Activated T-cell treated with anti-CD3 and anti-CD28 coated beads for 4 hours (primary cell): ENCODE measurements around the gene GUF1.
"Not testable (repeated sequence)": the region's sequence is repeated elsewhere in the genome, so short reads cannot be mapped to it uniquely, and the experiment has no call there.

Experiments used
- DNase-seq: peaks from one replicate; pipeline ENCODE4 v3.0.0-alpha.2; 2020

The GUF1 gene

DNA sequence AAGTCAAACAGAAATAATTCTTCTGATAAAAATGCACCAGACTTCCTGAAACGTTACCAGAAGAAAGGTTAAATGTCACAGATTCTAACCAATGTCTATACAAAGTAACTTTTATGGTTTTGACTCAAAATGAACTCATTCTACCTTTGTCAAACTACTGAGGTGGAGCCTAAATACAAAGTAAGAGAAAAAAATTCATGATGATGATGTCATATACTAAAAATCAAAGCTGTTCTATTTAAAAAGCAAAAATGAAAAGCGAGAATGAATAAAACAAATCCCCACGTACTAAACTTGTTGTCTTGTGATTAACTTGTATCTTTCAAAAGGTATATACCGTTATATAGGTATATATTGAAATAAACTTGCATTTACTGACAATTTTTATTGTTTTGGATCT, 26.5 kb downstream of the GUF1 start:
- DNase-seq, result no peak

DNA sequence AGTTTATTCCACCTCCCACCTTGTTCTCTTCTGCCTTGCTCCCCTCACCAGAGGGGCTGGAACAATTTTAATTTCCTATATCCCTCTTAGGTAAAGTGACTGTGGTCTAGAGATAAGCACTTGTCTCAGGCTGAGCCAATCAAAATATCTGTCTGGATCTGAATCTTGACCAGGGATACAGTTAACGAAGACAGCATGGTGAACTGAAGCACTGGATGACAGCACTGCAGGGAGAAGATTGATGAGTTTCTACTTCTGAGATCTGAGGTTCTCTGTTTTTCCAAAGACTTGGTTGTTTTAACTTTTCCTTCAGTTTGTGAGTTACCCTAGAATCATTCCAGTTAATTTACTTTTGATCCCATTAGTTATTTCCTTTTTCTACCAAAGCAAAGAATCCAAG, 34.9 kb downstream of the GUF1 start:
- DNase-seq, result no peak

DNA sequence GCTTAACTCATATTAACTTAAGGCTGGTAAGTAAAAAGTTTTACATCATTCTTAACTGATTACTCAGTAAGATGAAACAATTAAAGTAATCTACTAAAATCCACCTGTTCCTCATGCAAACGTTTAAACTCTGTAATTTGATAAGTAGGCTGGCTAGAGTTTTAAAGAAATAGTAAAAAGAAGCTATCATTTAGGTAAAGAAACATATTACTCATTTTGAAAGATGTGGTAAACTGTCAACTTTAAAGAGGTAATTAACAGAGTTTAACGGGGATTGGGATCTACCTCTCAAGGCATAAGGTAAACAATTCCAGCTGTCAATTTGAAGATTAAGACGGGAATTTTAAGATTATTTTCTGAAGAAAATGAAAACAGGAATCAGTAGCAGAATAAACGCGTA, 38.4 kb downstream of the GUF1 start:
- no peak for DNase-seq

DNA sequence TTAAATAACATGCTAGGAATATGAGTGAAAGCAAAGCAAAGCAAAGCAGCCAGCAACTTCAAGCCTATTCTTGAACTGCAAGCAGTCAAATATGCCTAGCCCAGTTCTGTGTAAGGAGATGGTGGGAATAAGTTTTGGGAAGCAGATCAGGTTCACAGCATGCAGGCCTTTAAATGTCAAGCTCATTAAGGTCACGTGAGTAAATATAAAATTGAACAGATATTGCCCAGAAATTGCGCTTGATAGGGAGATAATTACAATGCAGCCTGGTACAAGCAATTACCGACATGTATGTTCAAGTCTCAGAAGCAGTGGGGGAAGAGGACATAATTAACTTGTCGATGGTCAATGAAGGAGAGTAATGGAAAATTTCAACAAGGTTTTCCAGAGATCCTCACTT, 42.2 kb downstream of the GUF1 start:
- no peak for DNase-seq

DNA sequence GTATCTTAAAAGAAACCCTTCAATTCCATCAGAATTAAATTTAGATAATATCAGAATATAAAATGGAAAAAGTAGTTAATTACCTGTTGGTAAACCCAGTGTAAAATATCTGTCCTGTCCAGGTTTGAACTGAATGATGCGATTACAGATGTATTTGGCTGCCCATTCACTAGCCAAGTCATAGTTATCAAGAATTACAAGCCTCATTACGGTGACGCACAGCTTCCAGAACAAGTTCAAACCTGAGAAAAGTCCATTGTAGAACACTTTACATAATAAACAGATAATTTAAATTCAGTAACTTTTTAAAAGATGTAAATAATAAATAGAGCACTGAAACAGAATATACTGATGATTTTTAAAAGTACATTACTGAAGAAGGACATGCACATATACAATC, 43.8 kb downstream of the GUF1 start:
- no peak for DNase-seq

DNA sequence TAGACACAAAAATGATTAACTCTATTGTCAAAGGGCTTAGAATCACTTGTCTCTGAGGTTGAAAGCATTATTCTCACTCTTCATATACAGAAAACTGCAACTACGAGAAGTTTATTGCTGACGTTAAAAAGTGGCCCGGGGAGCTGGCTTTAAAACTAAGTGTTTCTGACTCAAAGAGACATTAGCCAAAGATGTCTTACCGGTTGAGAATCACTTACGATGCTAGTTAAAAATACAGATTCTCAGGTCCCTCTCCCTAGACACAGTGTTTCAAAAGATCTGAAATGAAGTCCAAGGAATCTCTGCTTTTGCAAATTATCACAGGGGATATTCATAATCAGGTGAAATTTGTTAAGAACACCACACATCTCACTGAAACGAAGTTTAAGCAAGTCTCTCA, 46.9 kb downstream of the GUF1 start:
- no peak for DNase-seq

DNA sequence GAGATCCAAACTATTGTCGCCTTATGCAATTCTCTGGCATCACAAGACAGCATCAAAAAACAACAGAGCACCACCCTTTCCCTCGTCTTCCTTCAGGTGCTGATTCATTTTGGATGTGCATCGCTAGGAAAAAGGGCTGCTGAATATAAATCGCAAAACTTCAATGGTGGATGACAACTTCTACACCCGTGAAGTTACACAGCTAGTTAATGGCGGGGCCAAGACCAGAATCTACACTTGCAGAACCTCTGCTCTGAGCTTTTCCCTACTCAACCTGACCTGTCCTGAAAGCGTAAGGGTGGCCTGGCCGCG, 47.5 kb downstream of the GUF1 start:
- no peak for DNase-seq

DNA sequence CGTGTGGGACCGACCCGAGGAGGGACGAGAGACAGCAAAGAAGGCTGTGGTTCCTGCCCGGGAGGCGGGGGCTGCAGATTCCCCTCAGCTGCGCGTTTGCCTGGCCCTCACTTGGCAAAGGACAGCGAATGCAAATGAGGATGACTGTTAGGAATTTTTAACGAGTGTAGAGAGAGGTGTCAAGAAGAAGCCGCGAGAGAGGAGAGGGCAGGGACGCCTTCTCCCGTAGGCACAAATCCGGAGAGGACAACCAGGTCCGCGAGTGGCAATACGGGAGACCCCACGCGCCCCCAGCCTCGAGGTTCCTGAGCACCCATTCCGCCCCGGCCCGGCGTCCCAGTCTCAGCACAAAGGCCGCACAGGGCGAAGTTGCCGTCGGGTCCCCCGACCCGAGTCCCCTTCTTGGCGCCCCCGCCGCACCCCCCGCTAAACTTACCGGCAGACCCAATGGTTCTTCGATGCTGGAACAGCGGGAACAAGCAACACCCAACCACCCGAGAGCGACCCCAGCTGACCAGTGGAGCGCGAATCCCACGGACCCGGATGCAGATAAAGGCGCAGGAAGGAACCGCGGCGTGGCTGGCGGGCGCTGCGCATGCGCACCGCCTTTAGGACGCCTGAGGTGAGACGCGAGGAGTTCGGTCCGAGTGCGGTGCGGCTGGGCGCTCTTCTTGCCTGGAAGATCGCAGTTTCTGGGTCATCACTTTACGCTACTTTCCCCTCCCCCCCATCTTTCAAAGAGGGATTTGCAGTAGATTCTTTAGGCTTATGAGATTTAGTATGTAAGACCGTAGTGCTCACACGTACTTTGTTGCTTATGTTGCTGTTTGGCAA, 48.0 kb downstream of the GUF1 start, which contains the start of gene GNPDA2:
TSS of gene GNPDA2 (minus strand) at position 519 of the 834 bp plus-strand sequence. CDS start 4,349 bp downstream, outside the sequence.
- DNase-seq, result peak; percentile 64

DNA sequence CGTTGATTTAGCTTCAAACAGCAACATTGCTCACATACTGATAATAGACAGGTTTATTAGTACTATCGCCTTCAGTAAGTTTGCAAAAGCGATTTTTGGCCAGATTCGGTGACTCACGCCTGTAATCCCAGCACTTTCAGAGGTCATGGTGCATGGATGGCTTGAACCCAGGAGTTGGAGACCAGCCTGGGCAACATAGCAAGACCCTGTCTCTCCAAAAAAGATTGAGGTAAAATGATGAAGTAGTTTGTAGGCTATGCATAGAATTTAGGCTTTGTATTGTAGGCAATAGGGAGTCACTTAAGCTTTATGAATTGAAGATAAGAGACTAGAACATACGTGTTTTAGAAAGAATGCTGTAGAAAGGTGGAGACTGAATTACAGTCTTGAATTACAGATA, 49.3 kb downstream of the GUF1 start:
- no peak for DNase-seq

DNA sequence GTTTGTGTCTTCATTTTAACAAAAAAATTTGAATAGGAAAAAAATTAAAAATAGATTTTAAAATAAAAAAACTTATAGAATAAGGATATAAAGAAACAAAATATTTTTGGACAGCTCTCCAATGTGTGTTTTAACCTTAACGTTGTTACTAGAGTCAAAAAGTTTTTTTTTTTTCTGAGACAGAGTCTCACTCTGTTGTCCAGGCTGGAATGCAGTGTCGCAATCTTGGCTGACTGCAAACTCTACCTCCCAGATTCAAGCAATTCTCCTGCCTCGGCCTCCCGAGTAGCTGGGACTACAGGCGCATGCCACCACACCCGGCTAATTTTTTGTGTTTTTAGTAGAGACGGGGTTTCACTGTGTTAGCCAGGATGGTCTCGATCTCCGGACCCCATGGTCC, 50.5 kb downstream of the GUF1 start:
- DNase-seq, result not testable (repeated sequence)

DNA sequence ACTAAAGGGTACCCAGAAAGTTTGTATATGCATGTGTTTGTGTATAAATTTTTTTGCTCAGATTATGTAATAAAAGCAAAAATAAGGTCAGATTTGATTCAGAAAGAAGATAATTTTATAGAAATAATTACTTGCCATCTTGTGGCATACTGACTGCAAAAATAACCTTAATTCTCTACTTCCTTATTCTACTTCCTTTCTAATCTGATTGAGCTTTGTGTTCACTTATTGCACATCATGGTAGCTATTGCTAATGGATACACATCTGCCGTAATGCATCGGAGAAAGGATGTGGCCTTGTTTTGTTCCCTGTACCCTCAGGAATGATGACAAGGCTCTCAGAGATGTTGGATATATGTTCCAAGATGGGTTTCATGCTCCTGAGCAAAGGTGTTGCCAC, 58.7 kb downstream of the GUF1 start:
- no peak for DNase-seq

DNA sequence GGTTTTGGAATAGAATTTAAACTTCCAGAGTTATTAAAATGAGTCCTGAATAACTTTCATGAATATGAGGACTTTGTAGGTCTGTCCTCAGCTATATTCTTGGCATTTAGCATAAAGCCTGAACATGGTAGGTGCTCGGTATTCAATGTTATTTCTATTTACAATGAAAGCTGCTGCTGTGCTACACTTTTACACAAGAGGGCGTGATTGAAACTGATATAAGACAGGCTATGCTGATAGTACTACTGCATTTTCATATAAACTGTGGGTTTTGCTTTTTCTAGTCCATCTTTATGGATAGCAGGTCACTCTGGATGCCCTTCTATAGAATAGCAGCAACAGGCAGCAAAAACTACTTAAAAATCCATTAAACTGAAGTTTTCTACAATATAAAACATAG, 60.4 kb downstream of the GUF1 start:
- DNase-seq, result no peak

DNA sequence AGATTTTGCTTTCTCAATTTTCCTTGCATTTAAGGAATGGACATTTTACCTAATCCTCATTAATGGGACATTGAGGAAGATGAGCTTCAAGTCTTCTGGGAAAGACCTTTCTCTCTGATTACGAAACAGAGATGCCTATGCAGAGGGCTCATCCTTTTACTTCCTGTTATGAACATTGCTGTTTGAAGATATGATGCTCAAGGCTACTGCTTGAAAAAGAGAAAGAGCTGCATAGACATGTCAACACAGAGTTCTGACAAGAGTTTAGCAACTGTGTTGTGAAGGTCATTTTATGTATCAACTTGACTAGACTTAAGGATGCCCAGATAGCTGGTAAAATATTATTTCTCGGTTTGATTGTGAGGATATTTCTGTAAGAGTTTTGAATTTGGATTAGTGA, 62.0 kb downstream of the GUF1 start:
- DNase-seq, result no peak
